Coronary artery (tissue), 2 donors: Measurements from ENCODE around the gene NEO1.

Source experiments
- DNase-seq: peaks from one replicate; pipeline ENCODE4 v3.0.0-alpha.2; 2017; ENCODE audit warnings: low spot score
- H3K27ac ChIP-seq, 2 donors: fragments of 200-600 bp; sonication (generic); one replicate each; pipeline ENCODE4 v1.5.1; 2016 to 2019
- H3K4me3 ChIP-seq: fragments of 200-600 bp; sonication (generic); 2 replicates; pipeline ENCODE4 v1.5.1; 2016; ENCODE audit warnings: mild to moderate bottlenecking, moderate library complexity
- CTCF ChIP-seq: fragments of 200-600 bp; sonication (generic); IDR thresholded peaks from one replicate; pipeline ENCODE4 v1.5.1; 2019; ENCODE audit warnings: antibody characterized with exemption

The NEO1 gene

GRCh38 chr15:73354241-73354640, 302.0 kb downstream of the NEO1 start:
- Histone ChIP-seq H3K27ac (no peak overlapping the region), H3K4me3 (no peak overlapping the region)
- DNase-seq: no peak
- TF ChIP-seq CTCF: no peak
